ENCODE results near the gene HS3ST2. TPM values are rescaled to one million over a fixed set of nuclear protein-coding genes. Genes with fewer than 3 reads are reported as not detected.

Gene HS3ST2
- total RNA-seq, 2 donors from 2014 or later, result 1.6 to 2.3 TPM

DNA sequence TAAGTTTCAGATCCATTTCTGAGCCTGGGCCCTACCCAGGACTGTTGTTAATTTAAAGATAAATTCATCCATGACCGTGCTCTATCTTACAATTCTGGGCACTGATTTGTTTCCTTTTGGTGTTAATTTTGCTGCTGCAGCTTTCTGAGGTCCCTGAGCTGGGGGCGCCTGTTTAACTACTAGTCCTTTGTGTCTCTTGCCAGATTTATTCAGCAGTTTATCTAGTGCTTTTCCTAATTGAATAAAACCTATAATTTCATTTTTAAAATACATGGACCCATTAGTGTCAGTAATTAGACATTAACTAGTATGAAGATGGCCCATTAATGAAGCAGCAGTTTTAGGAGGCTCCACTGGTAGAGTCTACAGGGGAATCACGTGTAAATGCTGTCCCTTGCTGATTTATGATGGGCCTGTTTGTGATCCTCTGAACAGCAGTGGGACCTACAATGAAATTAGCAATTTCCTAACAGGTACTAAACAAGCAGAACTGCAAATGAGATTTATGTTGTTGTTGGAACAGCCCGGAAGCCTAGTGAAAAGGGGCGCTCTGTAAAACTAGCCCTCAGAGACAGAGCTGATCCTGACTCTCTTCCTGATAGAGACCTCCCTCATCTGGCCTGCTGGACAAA is 54.7 kb downstream of the HS3ST2 start:
- no peak overlapping the region for H3K27ac ChIP-seq
- no peak overlapping the region for H3K4me3 ChIP-seq
- no peaks in the 10 kb centered on the region for H3K9me3 ChIP-seq
- no peaks in the 10 kb centered on the region for H3K36me3 ChIP-seq
- DNase-seq (ENCODE audit: low spot score), result no peak
- H3K4me1 ChIP-seq, result no peaks in the 10 kb centered on the region
- TF ChIP-seq, protein P1, sequence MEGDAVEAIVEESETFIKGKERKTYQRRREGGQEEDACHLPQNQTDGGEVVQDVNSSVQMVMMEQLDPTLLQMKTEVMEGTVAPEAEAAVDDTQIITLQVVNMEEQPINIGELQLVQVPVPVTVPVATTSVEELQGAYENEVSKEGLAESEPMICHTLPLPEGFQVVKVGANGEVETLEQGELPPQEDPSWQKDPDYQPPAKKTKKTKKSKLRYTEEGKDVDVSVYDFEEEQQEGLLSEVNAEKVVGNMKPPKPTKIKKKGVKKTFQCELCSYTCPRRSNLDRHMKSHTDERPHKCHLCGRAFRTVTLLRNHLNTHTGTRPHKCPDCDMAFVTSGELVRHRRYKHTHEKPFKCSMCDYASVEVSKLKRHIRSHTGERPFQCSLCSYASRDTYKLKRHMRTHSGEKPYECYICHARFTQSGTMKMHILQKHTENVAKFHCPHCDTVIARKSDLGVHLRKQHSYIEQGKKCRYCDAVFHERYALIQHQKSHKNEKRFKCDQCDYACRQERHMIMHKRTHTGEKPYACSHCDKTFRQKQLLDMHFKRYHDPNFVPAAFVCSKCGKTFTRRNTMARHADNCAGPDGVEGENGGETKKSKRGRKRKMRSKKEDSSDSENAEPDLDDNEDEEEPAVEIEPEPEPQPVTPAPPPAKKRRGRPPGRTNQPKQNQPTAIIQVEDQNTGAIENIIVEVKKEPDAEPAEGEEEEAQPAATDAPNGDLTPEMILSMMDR (IDR thresholded peaks at IDR 0.05), result no peak
- no peaks in the 10 kb centered on the region for H3K27me3 ChIP-seq

DNA sequence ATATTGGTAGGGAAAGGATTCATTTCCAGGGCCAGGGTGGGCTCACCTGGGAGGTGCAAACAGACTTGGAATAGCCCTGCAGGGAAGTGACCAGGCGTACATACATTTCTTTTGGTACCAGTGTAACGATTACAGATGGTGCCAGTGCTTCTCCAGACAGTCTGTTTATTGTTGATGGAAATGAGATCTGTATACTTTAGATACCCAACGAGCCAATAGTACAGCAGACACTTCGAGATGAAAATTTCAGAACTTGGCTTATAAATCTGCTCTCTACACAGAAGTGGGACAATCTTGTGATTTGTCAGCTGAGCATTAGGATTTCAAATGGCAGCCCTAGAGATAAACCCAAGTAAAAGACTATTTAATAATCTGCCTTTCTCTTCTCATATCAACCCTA is 57.9 kb downstream of the HS3ST2 start:
- no peaks in the 10 kb centered on the region for H3K36me3 ChIP-seq
- H3K27me3 ChIP-seq, result no peaks in the 10 kb centered on the region
- DNase-seq (ENCODE audit: low spot score), result no peak
- TF ChIP-seq, protein P1 (IDR thresholded peaks at IDR 0.05), result no peak
- H3K27ac ChIP-seq, result no peak overlapping the region
- no peaks in the 10 kb centered on the region for H3K9me3 ChIP-seq
- H3K4me1 ChIP-seq, result no peaks in the 10 kb centered on the region
- H3K4me3 ChIP-seq, result no peak overlapping the region

GRCh38 chr16:22874394-22874793 is 60.4 kb downstream of the HS3ST2 start:
- Histone ChIP-seq H3K4me1 (no peaks in the 10 kb centered on the region), H3K27ac (no peak overlapping the region), H3K27me3 (no peaks in the 10 kb centered on the region), H3K36me3 (no peaks in the 10 kb centered on the region), H3K9me3 (no peaks in the 10 kb centered on the region), H3K4me3 (no peak overlapping the region)
- TF ChIP-seq, protein P1 (IDR thresholded peaks at IDR 0.05), result no peak
- DNase-seq (ENCODE audit: low spot score), result no peak

DNA sequence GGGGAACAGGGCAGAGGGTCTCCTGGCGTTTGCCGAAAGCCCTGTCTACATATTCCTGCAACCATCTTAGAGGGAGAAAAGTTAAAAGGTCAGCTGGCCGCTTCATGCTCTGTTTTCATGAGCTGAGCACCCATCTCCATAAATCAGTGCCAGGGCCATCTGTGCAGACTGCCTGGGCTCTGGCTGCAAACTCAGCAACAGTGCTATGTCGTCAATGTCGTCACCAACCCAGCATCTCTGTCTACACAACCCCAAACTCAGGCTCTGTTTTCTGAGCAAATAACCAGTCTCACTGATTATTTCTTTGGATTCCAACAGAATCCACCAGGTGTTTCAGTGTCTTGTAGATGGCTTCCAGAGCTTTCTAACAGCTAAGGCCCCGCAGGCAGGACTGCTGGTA is 65.0 kb downstream of the HS3ST2 start:
- no peaks in the 10 kb centered on the region for H3K27me3 ChIP-seq

GRCh38 chr16:22879466-22879865 is 65.5 kb downstream of the HS3ST2 start:
- Histone ChIP-seq H3K27ac (no peak overlapping the region), H3K4me3 (no peak overlapping the region), H3K9me3 (no peaks in the 10 kb centered on the region), H3K27me3 (no peaks in the 10 kb centered on the region), H3K36me3 (no peaks in the 10 kb centered on the region), H3K4me1 (no peaks in the 10 kb centered on the region)
- TF ChIP-seq, protein P1 (IDR thresholded peaks at IDR 0.05), result no peak
- no peak for DNase-seq (ENCODE audit: low spot score)

More for the DNA sequence above, 65.0 kb downstream of the HS3ST2 start:
- Histone ChIP-seq H3K4me3 (no peak overlapping the region), H3K36me3 (no peaks in the 10 kb centered on the region), H3K4me1 (no peaks in the 10 kb centered on the region), H3K27ac (no peak overlapping the region), H3K9me3 (no peaks in the 10 kb centered on the region)
- no peak for DNase-seq (ENCODE audit: low spot score)
- TF ChIP-seq, protein P1 (IDR thresholded peaks at IDR 0.05), result no peak

DNA sequence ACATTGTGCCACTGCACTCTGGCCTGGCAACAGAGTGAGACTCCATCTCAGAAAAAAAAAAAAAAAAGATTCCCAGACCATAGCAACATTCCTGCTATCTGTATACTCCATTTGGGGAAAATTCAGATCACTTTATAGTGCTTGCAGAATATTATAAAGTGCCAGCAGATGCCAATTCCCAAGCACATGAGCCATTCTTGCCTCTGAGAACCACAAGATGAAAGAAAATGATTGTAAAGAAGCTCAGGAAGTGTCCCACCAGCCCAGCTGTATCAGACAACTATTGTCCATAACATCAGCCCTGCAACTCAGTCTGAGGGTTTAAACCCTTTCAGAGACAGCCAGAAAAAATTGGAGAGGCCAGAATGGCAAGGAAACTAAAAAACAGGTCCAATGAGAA is 69.0 kb downstream of the HS3ST2 start:
- H3K4me1 ChIP-seq, result no peaks in the 10 kb centered on the region
- H3K9me3 ChIP-seq, result no peaks in the 10 kb centered on the region
- TF ChIP-seq, protein P1 (IDR thresholded peaks at IDR 0.05), result no peak
- no peak for DNase-seq (ENCODE audit: low spot score)
- no peak overlapping the region for H3K4me3 ChIP-seq
- no peaks in the 10 kb centered on the region for H3K27me3 ChIP-seq
- H3K36me3 ChIP-seq, result no peaks in the 10 kb centered on the region
- H3K27ac ChIP-seq, result no peak overlapping the region

Measured in right atrium auricular region (tissue), 2 donors.